Measurements from ENCODE around the gene TUT7. TPM values are rescaled to one million over a fixed set of nuclear protein-coding genes. Genes with fewer than 3 reads are reported as not detected.

TUT7 gene
- total RNA-seq, 1 donor from 2014 or later: 28.5 TPM

- H3K36me3 ChIP-seq: peaks cover 4% of the 10 kb centered on the region
- no peak overlapping the region for H3K4me3 ChIP-seq
- H3K27me3 Mint-ChIP-seq (ENCODE audit: insufficient read depth, low read depth): no peaks in the 10 kb centered on the region
- peaks cover 12% of the 10 kb centered on the region for H3K4me1 ChIP-seq
- no peak overlapping the region for H3K4me3 Mint-ChIP-seq
- H3K9ac ChIP-seq: no peak overlapping the region
- H3K9me3 Mint-ChIP-seq: no peaks in the 10 kb centered on the region
- peaks cover 3% of the 10 kb centered on the region for H3K4me1 Mint-ChIP-seq
- TF ChIP-seq EZH2phosphoT487 (IDR thresholded peaks at IDR 0.05) (no peak), EZH2 (IDR thresholded peaks at IDR 0.05) (no peak), CTCF (IDR thresholded peaks at IDR 0.05) (no peak)
- no peak overlapping the region for H3K27ac Mint-ChIP-seq
- no peaks in the 10 kb centered on the region for H3F3A ChIP-seq (ENCODE audit: low read depth)
- peaks cover 31% of the 10 kb centered on the region for H3K36me3 Mint-ChIP-seq
- no peaks in the 10 kb centered on the region for H3K79me2 ChIP-seq (ENCODE audit: low read depth)
- H3K4me2 ChIP-seq: no peak overlapping the region
- no peak for DNase-seq (ENCODE audit: low spot score)
- H3K27ac ChIP-seq: no peak overlapping the region
- H3K27me3 ChIP-seq: no peaks in the 10 kb centered on the region
- no peaks in the 10 kb centered on the region for H3K9me3 ChIP-seq (ENCODE audit: low read depth)
- peaks cover 9% of the 10 kb centered on the region for H4K20me1 ChIP-seq (ENCODE audit: low read depth)
- H2AFZ ChIP-seq (replicated peaks): no peak overlapping the region
Observed at GRCh38 chr9:86324901-86325300, 29.3 kb downstream of the TUT7 start.

- DNase-seq (ENCODE audit: low spot score): no peak
- no peak overlapping the region for H3K4me3 Mint-ChIP-seq
- H3K36me3 Mint-ChIP-seq: peaks cover 31% of the 10 kb centered on the region
- no peak for TF ChIP-seq CTCF (IDR thresholded peaks at IDR 0.05)
- no peak for TF ChIP-seq EZH2 (IDR thresholded peaks at IDR 0.05)
- TF ChIP-seq EZH2phosphoT487 (IDR thresholded peaks at IDR 0.05): no peak
- Histone ChIP-seq H3K9me3 (ENCODE audit: low read depth) (no peaks in the 10 kb centered on the region), H3K4me1 (peaks cover 12% of the 10 kb centered on the region), H3K9ac (no peak overlapping the region), H3K27ac (no peak overlapping the region), H3K36me3 (peaks cover 4% of the 10 kb centered on the region), H4K20me1 (ENCODE audit: low read depth) (peaks cover 9% of the 10 kb centered on the region), H3K27me3 (no peaks in the 10 kb centered on the region), H3K4me3 (no peak overlapping the region), H3K4me2 (no peak overlapping the region), H3K79me2 (ENCODE audit: low read depth) (no peaks in the 10 kb centered on the region), H2AFZ (replicated peaks) (no peak overlapping the region), H3F3A (ENCODE audit: low read depth) (no peaks in the 10 kb centered on the region)
- no peaks in the 10 kb centered on the region for H3K27me3 Mint-ChIP-seq (ENCODE audit: insufficient read depth, low read depth)
- no peak overlapping the region for H3K27ac Mint-ChIP-seq
- peaks cover 3% of the 10 kb centered on the region for H3K4me1 Mint-ChIP-seq
- no peaks in the 10 kb centered on the region for H3K9me3 Mint-ChIP-seq
Observed at GRCh38 chr9:86324308-86324707, 29.9 kb downstream of the TUT7 start.

- H3K9me3 Mint-ChIP-seq: no peaks in the 10 kb centered on the region
- H3K4me3 Mint-ChIP-seq: no peak overlapping the region
- Histone ChIP-seq H3K4me3 (no peak overlapping the region), H4K20me1 (ENCODE audit: low read depth) (peaks cover 7% of the 10 kb centered on the region), H3K9me3 (ENCODE audit: low read depth) (no peaks in the 10 kb centered on the region), H3K27ac (no peak overlapping the region), H3K9ac (no peak overlapping the region), H3K4me2 (no peak overlapping the region), H3K27me3 (no peaks in the 10 kb centered on the region), H3K79me2 (ENCODE audit: low read depth) (no peaks in the 10 kb centered on the region), H2AFZ (replicated peaks) (no peak overlapping the region), H3K36me3 (peaks cover 4% of the 10 kb centered on the region), H3K4me1 (peaks cover 7% of the 10 kb centered on the region), H3F3A (ENCODE audit: low read depth) (no peaks in the 10 kb centered on the region)
- TF ChIP-seq CTCF (IDR thresholded peaks at IDR 0.05) (no peak), EZH2phosphoT487 (IDR thresholded peaks at IDR 0.05) (no peak), EZH2 (IDR thresholded peaks at IDR 0.05) (no peak)
- H3K4me1 Mint-ChIP-seq: peaks cover under 1% of the 10 kb centered on the region
- H3K36me3 Mint-ChIP-seq: peaks cover 33% of the 10 kb centered on the region
- H3K27me3 Mint-ChIP-seq (ENCODE audit: insufficient read depth, low read depth): no peaks in the 10 kb centered on the region
- DNase-seq (ENCODE audit: low spot score): no peak
- H3K27ac Mint-ChIP-seq: no peak overlapping the region
Observed at GRCh38 chr9:86322973-86323644, 31.1 kb downstream of the TUT7 start.
